ENCODE measurements around the gene LYPD5.

DNA sequence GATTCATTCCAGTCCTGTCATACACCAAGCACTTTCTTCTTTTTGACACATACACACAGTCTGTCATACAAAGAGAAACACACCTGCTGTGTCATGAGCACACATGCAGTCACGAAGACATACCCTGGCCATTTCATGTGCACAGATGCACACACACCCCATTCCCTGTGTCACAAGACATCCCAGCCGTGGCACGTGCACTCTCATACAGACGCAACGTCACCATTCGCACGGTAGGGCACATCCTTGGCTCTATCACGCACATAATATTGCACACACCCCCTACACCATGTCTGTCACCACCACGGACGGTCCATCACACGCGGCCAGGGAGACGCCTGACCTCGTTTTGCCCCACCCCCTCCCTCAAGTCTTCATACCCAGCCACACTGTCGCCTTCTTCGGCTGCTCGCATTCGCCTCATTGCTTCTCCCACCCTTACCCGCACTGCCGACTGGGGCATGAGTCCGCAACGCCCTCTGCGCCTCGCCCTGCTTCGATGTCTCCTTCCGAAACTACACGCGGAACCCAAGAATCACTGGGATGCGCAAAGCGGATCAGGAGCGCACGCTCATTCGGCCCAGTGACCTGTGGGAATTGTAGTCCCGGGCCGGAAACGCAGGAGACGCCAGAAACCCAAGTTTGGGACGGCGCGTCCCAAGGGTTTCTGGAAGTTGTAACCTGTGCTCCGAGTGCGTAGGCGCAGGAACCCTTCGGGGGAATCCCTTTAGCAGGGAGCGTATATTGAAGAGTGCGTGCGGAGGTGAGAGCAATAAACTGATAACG, 18.0 kb upstream of the LYPD5 start:
- TF ChIP-seq CTCF (IDR thresholded peaks at IDR 0.05) (no peak), EP300 (IDR thresholded peaks at IDR 0.05; ENCODE audit: low read depth) (no peak)

Data from transverse colon (tissue), 3 donors.